GM15510 (cell line): ENCODE results near the gene LCN1.

Experiments
- POLR2A ChIP-seq: IDR thresholded peaks from 3 replicates; pipeline ENCODE4 v1.6.1; 2011; ENCODE audit warnings: borderline replicate concordance; ENCODE audit not compliant: insufficient read length; ENCODE audit errors: extremely low read depth

LCN1 gene

GRCh38 chr9:135550344-135550918 is 29.2 kb downstream of the LCN1 start:
- no peak for TF ChIP-seq POLR2A

- no peak for TF ChIP-seq POLR2A
These were observed 29.8 kb downstream of the LCN1 start for GRCh38 chr9:135551031-135551430.

GRCh38 chr9:135551456-135551855 is 30.2 kb downstream of the LCN1 start:
- no peak for TF ChIP-seq POLR2A

- TF ChIP-seq POLR2A = no peak
These were observed 30.9 kb downstream of the LCN1 start for GRCh38 chr9:135552021-135552697.

GRCh38 chr9:135552698-135553171 is 31.5 kb downstream of the LCN1 start:
- TF ChIP-seq POLR2A = no peak

GRCh38 chr9:135554718-135555117 is 33.5 kb downstream of the LCN1 start:
- TF ChIP-seq POLR2A = no peak

GRCh38 chr9:135555203-135555602 is 34.0 kb downstream of the LCN1 start:
- TF ChIP-seq POLR2A = no peak

GRCh38 chr9:135555910-135556309 is 34.7 kb downstream of the LCN1 start:
- TF ChIP-seq POLR2A = no peak

GRCh38 chr9:135559606-135560005 is 38.4 kb downstream of the LCN1 start:
- TF ChIP-seq POLR2A = no peak

- TF ChIP-seq POLR2A = no peak
These were observed 40.4 kb downstream of the LCN1 start, which contains the start of gene PAEP for GRCh38 chr9:135561391-135562234. TSS of gene PAEP (plus strand) at chr9:135561756.

GRCh38 chr9:135562235-135562745 is 41.0 kb downstream of the LCN1 start:
- no peak for TF ChIP-seq POLR2A

- TF ChIP-seq POLR2A = no peak
These were observed 41.8 kb downstream of the LCN1 start for GRCh38 chr9:135563039-135563476.

GRCh38 chr9:135563858-135564257 is 42.6 kb downstream of the LCN1 start:
- TF ChIP-seq POLR2A = no peak

- no peak for TF ChIP-seq POLR2A
These were observed 43.9 kb downstream of the LCN1 start for GRCh38 chr9:135565141-135565628.

- TF ChIP-seq POLR2A = no peak
These were observed 44.4 kb downstream of the LCN1 start for GRCh38 chr9:135565636-135566035.

- no peak for TF ChIP-seq POLR2A
These were observed 45.3 kb downstream of the LCN1 start for GRCh38 chr9:135566552-135566951.

- TF ChIP-seq POLR2A = no peak
These were observed 46.1 kb downstream of the LCN1 start for GRCh38 chr9:135567311-135567710.
